ENCODE data around the gene TNRC6B.
A peak's percentile ranks its signal among the peaks of the same experiment; 100 is the strongest.
"Not testable (repeated sequence)": the region's sequence is repeated elsewhere in the genome, so short reads cannot be mapped to it uniquely, and the experiment has no call there.

TNRC6B gene

GRCh38 chr22:40211476-40212054, 33.8 kb downstream of the TNRC6B start:
- Histone ChIP-seq H3K27me3 (replicated peaks; ENCODE audit: control insufficient read depth, insufficient read depth, low read length, poor library complexity, severe bottlenecking) (no peaks in the 10 kb centered on the region), H3K9me3 (ENCODE audit: control insufficient read depth, low read length) (no peaks in the 10 kb centered on the region), H3K36me3 (ENCODE audit: control insufficient read depth, insufficient read depth, low read length) (no peaks in the 10 kb centered on the region), H3K27ac (ENCODE audit: insufficient read depth, low read length, poor library complexity, severe bottlenecking) (no peak overlapping the region), H3K4me3 (ENCODE audit: insufficient read depth, low read depth, low read length, poor library complexity, severe bottlenecking) (no peak overlapping the region), H3K4me1 (ENCODE audit: control insufficient read depth, insufficient read depth, low read length, poor library complexity, severe bottlenecking) (peaks cover 35% of the 10 kb centered on the region)
- DNase-seq: no peak

DNA sequence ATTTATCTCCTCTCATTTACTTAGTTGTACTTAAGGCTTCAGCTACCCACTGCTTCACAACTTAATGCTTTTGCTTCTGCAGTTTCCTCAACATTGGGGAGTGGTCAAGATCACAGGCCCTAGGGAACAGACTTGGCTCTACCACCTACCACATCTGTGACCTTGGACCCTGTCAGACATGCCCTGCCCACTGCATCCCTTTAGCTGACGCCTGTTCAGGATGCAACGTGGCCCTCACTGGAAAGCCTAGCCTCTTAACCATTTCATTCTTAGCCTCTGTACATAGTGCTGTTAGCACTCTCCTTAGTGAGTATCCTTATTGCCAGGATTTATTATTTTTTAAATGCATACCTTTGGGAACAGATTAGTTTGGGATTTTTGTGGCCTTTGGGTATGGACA, 34.4 kb downstream of the TNRC6B start:
- no peak for DNase-seq
- peaks cover 41% of the 10 kb centered on the region for H3K4me1 ChIP-seq (ENCODE audit: control insufficient read depth, insufficient read depth, low read length, poor library complexity, severe bottlenecking)
- H3K27ac ChIP-seq (ENCODE audit: insufficient read depth, low read length, poor library complexity, severe bottlenecking): no peak overlapping the region
- no peaks in the 10 kb centered on the region for H3K36me3 ChIP-seq (ENCODE audit: control insufficient read depth, insufficient read depth, low read length)
- H3K27me3 ChIP-seq (replicated peaks; ENCODE audit: control insufficient read depth, insufficient read depth, low read length, poor library complexity, severe bottlenecking): no peaks in the 10 kb centered on the region
- no peaks in the 10 kb centered on the region for H3K9me3 ChIP-seq (ENCODE audit: control insufficient read depth, low read length)
- H3K4me3 ChIP-seq (ENCODE audit: insufficient read depth, low read depth, low read length, poor library complexity, severe bottlenecking): no peak overlapping the region

DNA sequence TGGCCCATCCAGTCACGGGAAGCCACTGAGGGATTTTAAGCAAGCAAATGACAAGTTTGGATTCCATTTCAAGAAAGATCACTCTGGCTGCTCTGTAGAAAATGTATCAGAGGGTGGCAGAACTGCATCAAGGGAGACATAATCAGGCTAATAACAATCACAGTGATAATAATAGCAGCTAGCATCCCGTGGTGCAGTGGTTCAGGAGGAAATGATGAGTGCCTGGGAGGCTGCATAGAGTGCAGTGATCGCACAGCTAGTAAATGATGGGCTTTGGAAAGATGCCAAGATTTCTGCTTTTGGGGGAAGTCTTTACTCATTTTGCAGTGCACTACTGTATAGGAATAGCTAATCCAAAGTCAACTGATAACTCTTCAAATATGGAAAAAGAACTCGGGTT, 35.8 kb downstream of the TNRC6B start:
- DNase-seq: no peak
- Histone ChIP-seq H3K27ac (ENCODE audit: insufficient read depth, low read length, poor library complexity, severe bottlenecking) (no peak overlapping the region), H3K4me3 (ENCODE audit: insufficient read depth, low read depth, low read length, poor library complexity, severe bottlenecking) (no peak overlapping the region), H3K9me3 (ENCODE audit: control insufficient read depth, low read length) (no peaks in the 10 kb centered on the region), H3K4me1 (ENCODE audit: control insufficient read depth, insufficient read depth, low read length, poor library complexity, severe bottlenecking) (peaks cover 54% of the 10 kb centered on the region), H3K27me3 (replicated peaks; ENCODE audit: control insufficient read depth, insufficient read depth, low read length, poor library complexity, severe bottlenecking) (no peaks in the 10 kb centered on the region), H3K36me3 (ENCODE audit: control insufficient read depth, insufficient read depth, low read length) (no peaks in the 10 kb centered on the region)

DNA sequence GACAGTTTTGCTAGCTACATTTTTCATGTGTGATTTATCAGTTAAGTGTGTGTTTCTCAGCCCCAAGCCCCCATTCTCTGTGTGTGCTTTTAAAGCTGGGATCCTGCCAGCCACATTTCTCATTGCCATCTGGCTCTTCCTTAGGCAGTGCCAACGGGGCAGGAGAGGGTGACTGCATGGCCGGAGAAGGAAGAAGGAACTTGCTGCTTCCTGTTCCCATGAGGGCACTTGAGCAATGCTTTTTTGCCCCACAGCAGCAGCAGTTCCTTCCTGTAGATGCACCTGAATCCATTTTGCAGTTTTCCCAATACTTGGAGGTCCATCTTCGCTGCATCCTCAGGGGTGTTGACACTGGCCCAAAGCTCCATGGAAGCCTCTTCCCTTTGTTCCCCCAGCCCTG, 37.5 kb downstream of the TNRC6B start:
- Histone ChIP-seq H3K4me1 (ENCODE audit: control insufficient read depth, insufficient read depth, low read length, poor library complexity, severe bottlenecking) (peaks cover 53% of the 10 kb centered on the region), H3K27me3 (replicated peaks; ENCODE audit: control insufficient read depth, insufficient read depth, low read length, poor library complexity, severe bottlenecking) (no peaks in the 10 kb centered on the region), H3K9me3 (ENCODE audit: control insufficient read depth, low read length) (no peaks in the 10 kb centered on the region), H3K27ac (ENCODE audit: insufficient read depth, low read length, poor library complexity, severe bottlenecking) (peak overlapping the region; percentile 60), H3K36me3 (ENCODE audit: control insufficient read depth, insufficient read depth, low read length) (no peaks in the 10 kb centered on the region), H3K4me3 (ENCODE audit: insufficient read depth, low read depth, low read length, poor library complexity, severe bottlenecking) (peak overlapping the region; percentile 26)
- DNase-seq: no peak

DNA sequence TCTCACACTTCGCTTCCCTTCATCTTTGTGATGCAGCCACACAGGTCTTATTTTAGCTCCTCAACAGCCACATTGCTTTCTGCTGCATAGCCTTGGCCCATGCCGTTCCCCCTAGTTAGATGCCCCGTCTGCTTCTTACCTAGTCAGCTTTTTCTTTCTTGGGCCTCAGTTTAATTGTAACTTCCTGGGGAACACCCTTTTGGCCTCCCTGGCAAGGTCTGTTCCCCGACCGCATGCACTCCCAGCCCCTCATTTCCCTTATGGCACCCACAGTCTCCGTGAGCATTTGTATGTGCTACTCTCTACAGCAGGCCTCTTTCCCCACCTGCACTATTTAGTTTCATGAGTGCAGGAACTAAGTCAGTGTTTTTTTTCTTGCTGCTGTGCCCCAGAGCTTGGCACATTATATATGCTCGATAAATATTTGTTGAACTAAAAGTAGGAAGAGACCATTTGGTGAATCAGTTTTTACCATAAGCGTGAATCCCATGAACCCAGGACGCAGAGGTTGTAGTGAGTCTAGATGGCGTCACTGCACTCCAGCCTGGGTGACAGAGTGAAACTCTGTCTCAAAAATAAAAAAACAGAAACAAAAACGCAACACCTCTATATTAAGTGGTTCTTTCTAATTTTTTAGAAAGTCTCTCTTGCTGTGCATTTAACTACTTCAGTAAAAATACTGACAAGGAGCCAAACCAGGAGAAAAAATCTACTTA, 38.5 kb downstream of the TNRC6B start:
- Histone ChIP-seq H3K4me3 (ENCODE audit: insufficient read depth, low read depth, low read length, poor library complexity, severe bottlenecking) (peak overlapping the region; percentile 26), H3K36me3 (ENCODE audit: control insufficient read depth, insufficient read depth, low read length) (no peaks in the 10 kb centered on the region), H3K27me3 (replicated peaks; ENCODE audit: control insufficient read depth, insufficient read depth, low read length, poor library complexity, severe bottlenecking) (no peaks in the 10 kb centered on the region), H3K27ac (ENCODE audit: insufficient read depth, low read length, poor library complexity, severe bottlenecking) (peak overlapping the region; percentile 60), H3K4me1 (ENCODE audit: control insufficient read depth, insufficient read depth, low read length, poor library complexity, severe bottlenecking) (peaks cover 53% of the 10 kb centered on the region), H3K9me3 (ENCODE audit: control insufficient read depth, low read length) (no peaks in the 10 kb centered on the region)
- peak; percentile 10 to 32 (median 23) for DNase-seq

GRCh38 chr22:40218152-40218551, 40.4 kb downstream of the TNRC6B start:
- Histone ChIP-seq H3K36me3 (ENCODE audit: control insufficient read depth, insufficient read depth, low read length) (no peaks in the 10 kb centered on the region), H3K27me3 (replicated peaks; ENCODE audit: control insufficient read depth, insufficient read depth, low read length, poor library complexity, severe bottlenecking) (no peaks in the 10 kb centered on the region), H3K9me3 (ENCODE audit: control insufficient read depth, low read length) (no peaks in the 10 kb centered on the region), H3K27ac (ENCODE audit: insufficient read depth, low read length, poor library complexity, severe bottlenecking) (peak overlapping the region; percentile 60), H3K4me1 (ENCODE audit: control insufficient read depth, insufficient read depth, low read length, poor library complexity, severe bottlenecking) (peaks cover 58% of the 10 kb centered on the region), H3K4me3 (ENCODE audit: insufficient read depth, low read depth, low read length, poor library complexity, severe bottlenecking) (no peak overlapping the region)
- DNase-seq: no peak

- DNase-seq: no peak
- Histone ChIP-seq H3K9me3 (ENCODE audit: control insufficient read depth, low read length) (no peaks in the 10 kb centered on the region), H3K27ac (ENCODE audit: insufficient read depth, low read length, poor library complexity, severe bottlenecking) (peak overlapping the region; percentile 60), H3K4me1 (ENCODE audit: control insufficient read depth, insufficient read depth, low read length, poor library complexity, severe bottlenecking) (peaks cover 59% of the 10 kb centered on the region), H3K4me3 (ENCODE audit: insufficient read depth, low read depth, low read length, poor library complexity, severe bottlenecking) (no peak overlapping the region), H3K36me3 (ENCODE audit: control insufficient read depth, insufficient read depth, low read length) (no peaks in the 10 kb centered on the region), H3K27me3 (replicated peaks; ENCODE audit: control insufficient read depth, insufficient read depth, low read length, poor library complexity, severe bottlenecking) (no peaks in the 10 kb centered on the region)
These were observed 41.1 kb downstream of the TNRC6B start for GRCh38 chr22:40218723-40219294.

GRCh38 chr22:40220316-40221054, 42.8 kb downstream of the TNRC6B start:
- no peak for DNase-seq
- H3K4me3 ChIP-seq (ENCODE audit: insufficient read depth, low read depth, low read length, poor library complexity, severe bottlenecking): no peak overlapping the region
- H3K27ac ChIP-seq (ENCODE audit: insufficient read depth, low read length, poor library complexity, severe bottlenecking): no peak overlapping the region
- peaks cover 53% of the 10 kb centered on the region for H3K4me1 ChIP-seq (ENCODE audit: control insufficient read depth, insufficient read depth, low read length, poor library complexity, severe bottlenecking)
- H3K36me3 ChIP-seq (ENCODE audit: control insufficient read depth, insufficient read depth, low read length): no peaks in the 10 kb centered on the region
- no peaks in the 10 kb centered on the region for H3K9me3 ChIP-seq (ENCODE audit: control insufficient read depth, low read length)
- H3K27me3 ChIP-seq (replicated peaks; ENCODE audit: control insufficient read depth, insufficient read depth, low read length, poor library complexity, severe bottlenecking): no peaks in the 10 kb centered on the region

DNA sequence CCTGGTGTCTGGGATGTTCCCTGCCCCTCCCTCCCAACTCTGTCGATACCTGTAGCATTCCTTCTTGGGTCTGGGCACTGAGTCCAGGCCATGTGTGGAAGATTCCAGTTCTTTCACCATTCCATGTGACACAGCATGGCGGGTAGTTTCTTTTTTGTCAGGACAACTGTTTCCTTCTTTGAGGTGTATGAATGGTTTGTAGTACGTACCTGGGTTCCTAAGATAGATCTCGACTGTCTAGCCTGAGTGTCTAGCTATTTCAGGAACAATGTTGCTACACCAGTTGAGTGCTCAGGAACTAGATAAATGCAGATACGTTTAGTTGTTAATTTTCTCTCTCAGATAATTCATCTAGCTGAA, 43.3 kb downstream of the TNRC6B start:
- peaks cover 48% of the 10 kb centered on the region for H3K4me1 ChIP-seq (ENCODE audit: control insufficient read depth, insufficient read depth, low read length, poor library complexity, severe bottlenecking)
- DNase-seq: no peak
- H3K9me3 ChIP-seq (ENCODE audit: control insufficient read depth, low read length): no peaks in the 10 kb centered on the region
- H3K27ac ChIP-seq (ENCODE audit: insufficient read depth, low read length, poor library complexity, severe bottlenecking): no peak overlapping the region
- H3K36me3 ChIP-seq (ENCODE audit: control insufficient read depth, insufficient read depth, low read length): no peaks in the 10 kb centered on the region
- no peak overlapping the region for H3K4me3 ChIP-seq (ENCODE audit: insufficient read depth, low read depth, low read length, poor library complexity, severe bottlenecking)
- no peaks in the 10 kb centered on the region for H3K27me3 ChIP-seq (replicated peaks; ENCODE audit: control insufficient read depth, insufficient read depth, low read length, poor library complexity, severe bottlenecking)

- DNase-seq; H3K27ac ChIP-seq (ENCODE audit: insufficient read depth, low read length, poor library complexity, severe bottlenecking); H3K9me3 ChIP-seq (ENCODE audit: control insufficient read depth, low read length); H3K4me3 ChIP-seq (ENCODE audit: insufficient read depth, low read depth, low read length, poor library complexity, severe bottlenecking); H3K27me3 ChIP-seq (replicated peaks; ENCODE audit: control insufficient read depth, insufficient read depth, low read length, poor library complexity, severe bottlenecking); H3K36me3 ChIP-seq (ENCODE audit: control insufficient read depth, insufficient read depth, low read length): not testable (repeated sequence)
- H3K4me1 ChIP-seq (ENCODE audit: control insufficient read depth, insufficient read depth, low read length, poor library complexity, severe bottlenecking): peaks cover 30% of the 10 kb centered on the region
These were observed 45.3 kb downstream of the TNRC6B start for GRCh38 chr22:40222979-40223378.

Data from effector memory CD4-positive, alpha-beta T cell (primary cell).